Frontal cortex (tissue), 4 donors: ENCODE measurements around the gene COLEC11. TPM values are rescaled to one million over a fixed set of nuclear protein-coding genes. Genes with fewer than 3 reads are reported as not detected.

Experiments used
- DNase-seq, 2 donors: peaks; one replicate each; pipeline ENCODE4 v3.0.0; 2012; ENCODE audit warnings: low spot score in 2 of 2
- FAIRE-seq: peaks from 2 replicates; lab custom pipeline; 2012; peaks lifted over from hg19 to GRCh38; lab: Jason Lieb, UNC
- total RNA-seq: library from RNA; depleted of rRNA; stranded (reverse); fragments of >200 nt; gene quantifications from one replicate; pipeline ENCODE4 v1.2.3, GENCODE V29; 2014
- donor health status: control.
- donor health status: control.
- donor health status: control.

The COLEC11 gene
- total RNA-seq, 1 donor from 2014 or later = 0.41 TPM

DNA sequence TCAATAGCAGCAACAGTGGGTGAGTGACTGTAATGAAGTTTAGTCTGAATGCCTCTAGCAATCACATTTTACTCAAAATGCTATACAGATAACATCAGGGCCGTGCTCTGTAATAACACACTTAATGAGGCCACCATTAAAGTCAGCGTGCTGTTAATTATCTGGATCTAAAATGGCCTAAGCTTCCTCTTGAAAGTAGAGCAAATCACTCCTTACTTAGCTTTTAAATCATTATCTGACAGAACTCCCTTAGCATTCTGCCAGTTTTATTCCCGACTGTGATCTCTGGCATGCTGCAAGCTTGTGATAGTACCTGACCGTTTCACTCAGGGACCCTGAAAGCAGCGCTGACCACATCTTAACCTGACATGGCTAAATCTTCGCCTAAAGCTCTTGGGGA lies 10.8 kb upstream of the COLEC11 start:
- no peak for FAIRE-seq
- no peak for DNase-seq

DNA sequence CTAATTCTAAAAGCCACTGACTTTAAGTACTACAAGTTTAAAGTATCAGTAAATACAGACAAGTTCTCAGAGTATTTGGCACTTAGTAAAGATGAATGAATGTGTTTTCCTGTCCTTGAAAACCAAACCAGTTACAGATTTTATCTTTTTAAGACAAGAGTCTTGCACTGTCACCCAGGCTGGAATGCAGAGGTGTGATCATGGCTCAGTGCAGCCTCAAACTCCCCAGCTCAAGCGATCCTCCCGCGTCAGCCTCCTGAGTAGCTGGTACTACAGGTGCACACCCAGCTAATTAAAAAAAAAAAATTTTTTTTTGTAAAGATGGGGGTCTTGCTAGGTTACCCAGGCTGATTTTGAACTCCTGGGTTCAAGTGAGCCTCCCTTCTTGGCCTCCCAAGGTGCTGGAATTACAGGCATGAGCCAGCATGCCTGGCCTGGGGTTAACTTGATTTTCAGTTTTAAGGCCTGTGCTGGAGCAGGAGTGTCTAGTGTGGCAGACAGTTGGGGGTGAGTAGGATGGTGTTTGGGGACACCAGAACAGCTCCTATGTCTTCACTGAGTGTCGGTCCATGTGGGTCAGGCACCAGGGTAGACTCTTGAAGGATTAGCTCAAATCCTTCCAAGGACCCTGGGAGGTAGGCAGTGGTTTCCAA lies 10.2 kb upstream of the COLEC11 start:
- FAIRE-seq = no peak
- DNase-seq = no peak

DNA sequence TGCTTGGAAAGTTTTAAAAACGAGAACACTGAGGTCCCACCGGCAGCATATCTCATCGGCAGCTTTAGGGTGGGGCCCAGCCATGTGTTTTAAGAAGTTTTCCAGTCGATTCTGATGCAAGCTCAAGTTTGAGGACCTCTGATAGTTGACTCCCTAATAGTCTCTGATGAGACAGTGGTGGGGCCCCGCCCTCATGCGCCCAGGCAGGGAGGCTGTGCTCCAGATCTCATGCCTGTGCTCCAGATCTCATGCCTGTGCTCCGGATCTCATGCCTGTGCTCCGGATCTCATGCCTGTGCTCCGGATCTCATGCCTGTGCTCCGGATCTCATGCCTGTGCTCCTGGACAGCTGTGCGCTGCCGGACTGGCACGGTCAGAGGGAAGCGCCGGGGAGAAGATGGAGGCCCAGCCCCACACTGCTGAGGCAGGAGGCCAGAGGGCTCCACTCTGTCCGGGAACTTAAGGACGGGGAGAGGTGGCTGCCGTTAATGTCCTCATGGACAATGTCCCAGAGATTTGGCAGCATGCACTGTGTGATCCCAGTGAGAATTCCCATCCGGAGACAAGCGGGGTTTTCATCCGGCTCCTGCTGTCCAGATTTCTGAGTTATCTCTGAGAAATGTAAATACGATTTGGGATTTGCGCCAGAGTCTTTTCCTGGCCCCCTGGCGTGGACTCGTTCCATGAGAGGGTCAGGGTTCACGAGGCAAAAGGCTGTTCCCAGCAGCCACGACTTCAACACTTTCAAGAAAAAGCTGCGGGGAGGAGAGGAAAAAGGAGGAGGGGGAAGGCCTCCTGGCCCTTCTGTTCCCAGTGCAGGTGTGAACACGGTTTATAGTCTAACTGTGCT lies 9.4 kb upstream of the COLEC11 start:
- FAIRE-seq (no peak), DNase-seq (peak in 1 of 2 donors; percentile 47)

DNA sequence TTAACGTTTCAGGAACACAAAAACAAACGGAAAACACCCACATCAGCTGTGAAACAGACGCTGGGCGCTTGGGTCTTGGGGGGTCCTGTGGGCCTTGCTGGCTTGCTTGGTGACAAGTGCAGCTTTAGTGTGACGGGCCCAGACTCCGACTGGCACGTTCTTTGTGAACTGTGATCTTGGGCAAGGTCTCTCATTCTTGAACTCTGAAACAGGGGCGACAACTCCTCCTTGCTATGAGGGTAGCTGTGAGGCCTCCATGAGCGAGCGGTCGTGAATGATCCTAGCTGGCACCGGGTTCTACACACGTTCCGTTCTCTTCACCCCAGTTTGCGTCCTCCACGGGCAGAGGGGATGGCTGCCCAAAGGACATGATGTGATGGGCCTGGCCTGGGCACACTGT lies 8.7 kb upstream of the COLEC11 start:
- no peak for DNase-seq
- FAIRE-seq = no peak

DNA sequence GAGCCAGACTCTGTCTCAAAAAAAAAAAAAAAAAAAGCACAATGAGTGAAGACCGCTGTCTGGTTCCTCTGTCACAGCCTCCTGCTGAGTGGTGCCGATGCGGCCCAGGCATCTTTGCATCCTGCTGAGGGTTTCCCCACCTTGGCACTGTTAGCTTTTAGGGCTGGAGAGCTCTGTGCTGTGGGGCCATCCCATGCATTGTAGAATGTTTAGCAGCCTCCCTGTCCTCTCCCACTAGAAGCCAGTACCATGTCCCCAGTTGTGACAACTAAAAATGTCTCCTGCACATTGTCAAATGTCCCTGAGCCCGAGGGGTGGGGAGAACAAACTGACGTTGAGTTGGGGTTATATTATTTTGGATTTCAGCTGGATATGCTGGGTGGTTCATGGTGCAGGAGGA lies 7.9 kb upstream of the COLEC11 start:
- no peak for FAIRE-seq
- DNase-seq = no peak

DNA sequence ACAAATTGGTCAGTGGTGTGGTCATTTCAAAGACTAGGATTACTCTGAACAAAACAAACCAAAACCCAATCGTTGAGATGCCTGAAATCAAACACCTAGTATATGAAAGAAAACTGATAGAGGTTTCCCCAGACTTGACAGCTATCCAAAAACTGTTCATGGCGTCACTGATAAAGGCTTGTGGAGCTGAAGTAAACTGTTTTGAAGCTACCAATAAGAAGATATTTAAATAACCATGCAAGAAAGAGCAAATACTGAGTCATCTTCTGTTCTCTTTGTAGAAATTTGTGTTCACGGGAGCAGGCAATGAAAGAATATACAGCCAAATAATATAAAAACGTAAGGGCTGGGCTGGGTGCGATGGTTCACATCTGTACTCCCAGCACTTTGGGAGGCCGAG lies 7.5 kb upstream of the COLEC11 start:
- FAIRE-seq = no peak
- no peak for DNase-seq

DNA sequence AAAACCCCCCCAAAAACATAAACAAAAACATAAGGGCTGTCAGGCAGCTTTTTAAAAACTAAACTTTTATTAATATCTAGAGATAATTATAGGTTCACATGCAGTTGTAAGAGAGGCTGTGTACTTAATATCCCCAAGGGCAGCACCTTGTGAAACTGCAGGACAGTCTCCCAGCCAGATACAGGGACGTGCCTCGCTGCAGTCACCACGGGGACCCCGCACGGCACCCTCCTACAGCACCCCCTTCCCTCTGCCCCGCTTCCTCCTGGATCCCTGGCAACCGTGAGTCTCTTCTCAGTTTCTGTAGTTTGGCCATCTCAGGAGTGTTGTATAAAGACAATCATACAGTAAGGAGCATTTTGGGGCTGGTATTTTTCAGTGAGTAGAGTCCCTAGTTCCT lies 6.8 kb upstream of the COLEC11 start:
- DNase-seq (no peak), FAIRE-seq (no peak)

DNA sequence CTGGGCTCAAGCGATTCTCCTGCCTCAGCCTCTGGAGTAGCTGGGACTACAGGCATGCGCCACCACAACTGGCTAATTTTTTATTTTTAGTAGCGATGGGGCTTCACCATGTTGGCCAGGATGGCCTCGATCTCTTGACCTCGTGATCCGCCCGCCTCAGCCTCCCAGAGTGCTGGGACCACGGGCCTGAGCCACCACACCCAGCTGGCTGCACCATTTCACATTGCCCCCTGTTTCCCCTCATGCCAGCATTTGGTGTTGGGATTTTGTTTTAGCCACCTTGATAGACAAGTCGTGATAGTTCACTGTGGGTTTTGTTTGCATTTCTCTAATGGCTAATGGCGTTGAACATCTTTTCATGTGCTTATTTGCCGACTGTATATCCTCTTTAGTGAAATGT lies 5.8 kb upstream of the COLEC11 start:
- DNase-seq (no peak), FAIRE-seq (no peak)

DNA sequence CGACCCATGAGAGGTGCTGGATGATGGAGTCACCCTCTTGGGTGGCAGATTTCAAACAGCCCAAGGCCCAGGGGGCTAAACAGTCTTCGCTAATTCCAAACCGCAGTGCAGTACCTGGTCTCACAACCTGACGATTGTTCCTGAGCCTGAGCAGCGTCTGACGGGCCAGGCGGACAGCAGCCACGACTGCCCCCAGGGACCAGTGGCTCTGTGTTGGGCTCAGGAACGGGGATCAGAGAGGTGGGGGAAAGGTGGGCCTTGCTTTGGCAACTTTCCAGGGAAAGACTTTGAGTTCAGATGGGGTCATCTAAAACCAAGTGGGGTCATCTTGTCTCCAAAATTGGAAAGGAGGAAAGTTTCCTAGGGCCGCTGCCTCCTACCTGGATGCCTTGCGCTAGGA lies 492 bp downstream of the COLEC11 start:
- DNase-seq = no peak
- no peak for FAIRE-seq

DNA sequence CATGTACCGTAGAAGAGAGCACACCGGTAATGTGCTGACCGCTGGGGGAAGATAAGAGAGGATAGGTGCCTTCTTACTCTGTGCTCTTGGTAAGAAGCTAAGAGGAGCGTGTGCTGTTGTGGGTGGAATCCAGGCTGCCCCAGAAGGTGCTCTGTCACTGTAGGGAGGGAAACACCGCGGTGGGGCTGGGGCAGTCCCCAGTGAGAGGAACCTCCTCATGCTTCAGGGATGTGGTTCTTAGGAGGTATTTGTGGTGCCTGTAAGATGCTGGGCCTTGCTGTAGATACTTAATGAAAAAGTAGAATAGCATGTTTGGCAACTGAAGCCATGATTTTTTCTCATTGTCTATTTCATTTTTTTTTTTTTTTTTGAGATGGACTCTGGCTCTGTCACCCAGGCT lies 1.1 kb downstream of the COLEC11 start:
- DNase-seq (no peak), FAIRE-seq (no peak)

DNA sequence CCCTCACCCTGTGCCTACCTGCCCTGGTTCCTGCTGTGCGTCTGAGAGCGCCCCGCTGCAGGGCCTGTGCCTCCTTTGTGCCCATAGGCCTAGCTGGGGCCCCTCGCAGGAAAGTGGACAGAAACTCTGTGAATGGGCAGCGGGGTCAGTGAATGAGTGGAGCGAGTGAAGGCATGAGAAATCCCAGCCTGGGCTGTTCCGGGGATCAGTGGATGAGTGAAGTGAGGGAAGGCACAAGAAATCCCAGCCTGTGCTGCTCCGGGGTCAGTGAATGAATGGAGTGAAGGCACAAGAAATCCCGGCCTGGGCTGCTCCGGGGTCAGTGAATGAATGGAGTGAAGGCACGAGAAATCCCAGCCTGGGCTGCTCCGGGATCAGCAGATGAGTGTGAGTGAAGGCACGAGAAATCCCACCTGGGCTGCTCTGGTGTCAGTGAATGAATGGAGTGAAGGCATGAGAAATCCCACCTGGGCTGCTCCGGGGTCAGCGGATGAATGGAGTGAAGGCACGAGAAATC lies 2.0 kb downstream of the COLEC11 start:
- DNase-seq = no peak
- no peak for FAIRE-seq

DNA sequence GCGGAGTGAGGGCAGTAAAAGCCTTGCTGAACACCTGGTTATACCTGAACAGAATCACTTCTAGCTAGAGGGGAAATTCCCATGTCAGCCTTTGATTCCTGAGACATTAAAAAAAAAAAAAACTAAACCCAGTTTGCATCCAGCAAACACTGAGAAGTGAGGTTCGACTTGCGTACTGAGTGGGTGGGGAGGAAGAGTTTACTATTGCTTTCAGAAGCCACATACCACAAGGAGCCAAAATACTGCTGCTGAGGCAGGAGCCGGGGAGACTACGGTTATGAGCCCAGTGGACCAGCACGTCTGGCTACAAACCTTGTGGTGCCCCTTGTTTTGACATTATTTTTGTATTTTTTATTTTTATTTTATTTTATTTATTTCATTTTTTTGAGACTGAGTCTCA lies 2.7 kb downstream of the COLEC11 start:
- FAIRE-seq (no peak), DNase-seq (no peak)

DNA sequence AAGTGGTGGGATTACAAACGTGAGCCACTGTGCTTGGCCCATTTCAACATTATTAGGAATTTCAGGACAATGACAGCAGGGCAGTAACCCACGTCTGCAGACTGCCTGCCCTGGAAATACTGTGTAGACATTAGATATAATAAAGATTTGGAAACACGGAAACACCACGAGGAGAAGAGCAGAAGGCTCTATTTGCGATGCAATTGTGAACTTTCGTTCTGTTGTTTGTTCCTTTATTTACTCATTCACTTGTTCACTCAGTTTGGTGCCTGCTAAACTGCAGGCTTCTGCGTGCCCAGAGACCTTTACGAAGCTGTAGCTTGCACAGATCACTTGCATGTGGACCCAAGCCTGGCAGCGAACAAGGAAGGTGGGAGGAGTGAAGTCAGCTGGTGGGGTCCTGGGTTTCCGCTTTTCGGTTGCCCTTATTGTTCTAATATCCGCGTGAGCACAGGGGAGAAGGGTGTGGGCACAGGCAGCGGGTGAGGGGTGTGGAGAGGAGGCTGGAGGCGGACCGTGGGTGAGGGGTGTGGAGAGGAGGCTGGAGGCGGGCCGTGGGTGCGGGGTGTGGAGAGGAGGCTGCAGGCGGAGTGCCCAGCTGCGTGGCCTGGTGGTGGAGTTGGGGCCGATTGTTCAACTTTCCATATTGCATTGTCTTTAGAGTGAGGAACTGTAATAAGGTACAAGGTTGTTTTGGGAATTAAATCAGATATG lies 3.4 kb downstream of the COLEC11 start:
- FAIRE-seq (no peak), DNase-seq (no peak)

DNA sequence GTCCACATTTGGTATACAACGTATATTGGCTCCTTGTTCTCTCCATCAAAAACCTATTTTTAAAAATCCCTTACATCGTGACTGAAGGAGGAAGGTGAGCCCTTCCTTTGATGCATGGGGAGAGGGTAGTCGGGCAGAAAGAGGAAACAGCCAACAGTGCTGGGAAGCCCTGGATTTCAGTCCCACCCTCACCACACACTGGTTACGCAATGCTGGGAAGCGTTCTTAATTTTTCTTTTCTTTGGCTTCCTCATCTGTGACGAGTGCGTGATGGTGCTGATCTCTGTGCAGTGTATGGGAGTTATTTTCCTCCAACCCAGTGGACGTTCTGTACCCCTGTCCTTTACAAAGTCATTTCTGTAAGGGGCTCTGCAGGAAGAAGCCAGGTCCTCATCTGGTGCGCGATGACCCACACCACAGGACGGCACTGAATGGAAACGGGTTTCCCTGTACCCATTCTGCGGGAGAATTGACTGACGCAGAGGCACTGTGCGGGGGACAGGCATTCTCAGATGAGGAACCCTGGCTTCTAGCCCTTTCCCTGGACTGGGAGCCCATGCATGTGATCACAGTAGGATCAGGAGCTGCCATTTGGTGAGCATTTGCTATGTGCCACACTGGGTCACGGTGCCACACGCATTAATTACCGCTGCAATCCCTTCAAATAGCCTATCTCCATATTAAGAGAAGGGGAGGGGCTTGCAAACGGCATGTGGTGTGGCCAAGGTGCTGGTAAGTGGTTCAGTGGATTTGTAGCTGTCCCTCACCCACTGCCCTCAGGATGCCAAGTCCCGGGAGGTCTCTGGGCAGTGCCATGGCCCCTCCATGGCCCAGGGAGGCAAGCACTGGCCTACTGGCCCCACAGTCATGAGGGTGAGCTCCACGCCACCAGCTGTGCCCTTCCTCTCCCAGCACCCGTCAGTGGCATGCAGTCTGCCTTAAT lies 4.3 kb downstream of the COLEC11 start:
- FAIRE-seq (no peak), DNase-seq (no peak)

DNA sequence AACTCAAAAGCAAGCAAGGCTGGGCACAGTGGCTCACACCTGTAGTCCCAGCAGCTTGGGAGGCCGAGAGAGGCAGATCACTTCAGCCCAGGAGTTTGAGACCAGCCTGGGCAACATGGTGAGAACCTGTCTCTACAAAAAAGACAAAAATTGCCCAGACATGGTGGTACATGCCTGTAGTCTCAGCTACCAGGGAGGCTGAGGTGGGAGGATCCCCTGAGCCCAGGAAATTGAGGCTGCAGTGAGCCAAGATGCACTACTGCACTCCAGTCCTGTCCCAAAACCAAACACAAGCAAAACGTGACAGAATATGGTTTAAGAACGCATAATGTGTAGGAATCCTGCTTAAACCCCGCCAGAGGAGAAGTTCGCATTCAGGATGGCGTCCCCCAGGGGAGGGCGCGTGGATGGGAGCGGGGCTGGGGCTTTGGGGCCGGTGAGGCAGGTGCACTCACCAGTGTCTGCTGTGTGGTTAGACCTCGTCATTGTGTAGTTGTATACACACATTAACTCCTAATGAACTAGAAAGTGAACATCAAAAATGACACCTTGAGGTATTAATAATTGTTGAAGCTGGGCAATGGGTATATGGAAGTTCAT lies 5.4 kb downstream of the COLEC11 start:
- FAIRE-seq = no peak
- no peak for DNase-seq

DNA sequence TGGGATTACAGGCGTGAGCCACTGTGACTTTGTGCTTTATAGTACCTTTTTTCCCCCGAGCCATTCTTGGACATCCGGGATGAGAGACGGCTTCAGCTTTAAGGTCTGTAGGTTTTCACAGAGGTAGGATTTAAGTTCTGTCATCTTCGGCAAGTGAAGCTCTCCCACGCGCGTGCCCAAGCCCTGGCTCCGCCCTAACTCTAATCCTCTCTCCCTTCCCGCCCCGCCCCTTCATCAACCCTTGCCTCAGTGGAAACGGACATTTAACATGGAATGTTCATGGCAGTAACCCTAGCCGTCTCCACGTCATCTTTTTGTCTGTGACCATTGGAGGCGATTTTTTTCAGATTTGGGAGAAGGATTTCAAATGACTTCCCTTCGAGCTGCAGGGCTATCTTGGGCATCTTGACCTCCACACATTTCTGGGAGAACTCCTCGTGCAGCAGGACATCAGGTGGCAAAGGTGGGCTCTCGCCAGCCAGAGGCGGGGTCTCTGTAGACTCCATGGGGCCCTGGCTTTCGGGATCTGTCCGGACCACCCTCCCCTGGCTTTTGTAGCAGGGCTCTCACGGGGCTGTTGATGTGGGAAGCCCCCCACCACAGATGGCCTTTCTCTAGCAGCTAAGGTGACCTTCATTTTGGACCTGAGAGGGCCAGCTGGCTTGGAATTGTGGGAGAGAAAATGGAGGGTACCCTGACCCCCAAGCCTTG lies 6.8 kb downstream of the COLEC11 start:
- DNase-seq (no peak), FAIRE-seq (no peak)

DNA sequence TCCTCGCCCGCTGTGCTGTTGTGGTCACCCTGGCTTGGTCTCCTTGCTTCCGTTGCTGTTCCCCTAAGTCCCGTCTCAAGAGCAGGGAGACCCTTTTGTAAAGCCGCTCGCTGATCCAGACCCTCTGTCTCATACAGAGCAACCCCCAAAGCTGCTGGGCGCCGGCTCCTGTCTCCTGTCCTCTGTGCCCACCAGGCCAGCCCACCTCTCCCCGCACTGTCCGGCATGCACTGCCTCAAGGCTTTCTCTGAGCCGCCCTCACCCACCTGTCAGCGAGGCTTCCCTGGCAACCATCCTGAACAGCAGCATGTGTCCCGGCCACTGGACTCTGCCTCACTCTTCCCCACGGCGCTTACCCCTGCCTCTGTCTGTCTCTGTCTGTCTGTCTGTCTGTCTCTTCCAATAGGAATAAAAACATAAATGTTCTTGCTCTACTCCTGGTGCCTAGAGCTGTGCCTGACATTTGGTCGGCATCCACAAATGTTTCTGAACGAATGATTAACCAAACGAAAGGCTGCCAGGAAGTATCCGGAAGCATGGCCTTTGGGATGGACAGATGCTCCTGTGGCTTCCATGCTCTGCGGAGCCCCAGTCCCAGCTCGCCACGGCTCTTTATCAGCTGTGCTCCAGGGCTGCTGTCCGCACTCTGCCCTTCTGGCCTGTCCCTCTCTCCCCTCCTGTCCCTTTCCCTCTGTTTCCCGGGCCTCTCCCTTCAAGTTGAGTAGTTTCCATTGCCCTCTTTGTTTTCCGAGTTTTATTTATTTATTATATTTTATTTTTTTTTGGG lies 7.8 kb downstream of the COLEC11 start:
- FAIRE-seq = no peak
- DNase-seq = no peak
